Stimulated activated CD8-positive, alpha-beta memory T cell treated with anti-CD3 and anti-CD28 coated beads, Interleukin-12 subunit alpha, Interleukin-12 subunit beta, amount 100 ng/mL, for 24 hours (primary cell): Measurements from ENCODE around the gene HTT-AS.

ENCODE experiments used
- DNase-seq: peaks from one replicate; pipeline ENCODE4 v3.0.0-alpha.2; 2020; ENCODE audit errors: extremely low read depth

HTT-AS gene

GRCh38 chr4:3030566-3031356, 43.6 kb downstream of the HTT-AS start:
- no peak for DNase-seq

- no peak for DNase-seq
Measured at GRCh38 chr4:3029464-3029863, 44.9 kb downstream of the HTT-AS start.

GRCh38 chr4:3026540-3026939, 47.8 kb downstream of the HTT-AS start:
- DNase-seq, result no peak

- DNase-seq, result no peak
Measured at GRCh38 chr4:3025881-3026280, 48.5 kb downstream of the HTT-AS start.

GRCh38 chr4:3022651-3023050, 51.7 kb downstream of the HTT-AS start:
- no peak for DNase-seq

- no peak for DNase-seq
Measured at GRCh38 chr4:3022112-3022511, 52.2 kb downstream of the HTT-AS start.

- DNase-seq, result no peak
Measured at GRCh38 chr4:3021627-3022026, 52.7 kb downstream of the HTT-AS start.

- no peak for DNase-seq
Measured at GRCh38 chr4:3021127-3021526, 53.2 kb downstream of the HTT-AS start.

- no peak for DNase-seq
Measured at GRCh38 chr4:3019145-3019846, 55.0 kb downstream of the HTT-AS start.

- DNase-seq, result no peak
Measured at GRCh38 chr4:3017504-3017903, 56.8 kb downstream of the HTT-AS start.

GRCh38 chr4:3016961-3017360, 57.4 kb downstream of the HTT-AS start:
- no peak for DNase-seq

GRCh38 chr4:3013839-3014350, 60.4 kb downstream of the HTT-AS start:
- no peak for DNase-seq
